GM21619 (cell line): ENCODE results near the gene RBM19.

Source experiments
- ATAC-seq: cut with Tn5 transposase; IDR thresholded peaks from one replicate; pipeline ENCODE4 v1.9.1; 2021; ENCODE audit not compliant: unreplicated experiment

The RBM19 gene

GRCh38 chr12:113889076-113889475, 77.0 kb downstream of the RBM19 start:
- no peak for ATAC-seq

DNA sequence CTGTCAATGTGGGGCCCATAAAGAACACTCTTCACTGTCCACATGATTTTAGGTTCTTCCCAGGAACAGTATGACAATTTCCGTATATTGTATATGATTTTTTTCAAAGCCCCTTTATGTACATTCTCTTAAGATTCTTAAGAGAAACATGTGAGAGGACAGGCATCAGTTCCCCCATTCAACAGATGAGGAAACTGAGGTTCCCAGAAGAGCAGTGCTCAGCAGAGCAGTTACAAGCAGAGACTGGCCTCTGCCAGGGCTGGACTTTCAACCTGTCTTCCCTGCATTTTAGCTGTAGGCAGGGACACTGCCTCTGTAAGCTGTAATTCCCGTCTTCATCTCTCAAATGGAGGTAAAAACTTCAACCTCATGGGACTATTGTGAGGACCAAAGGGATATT, 77.7 kb downstream of the RBM19 start:
- no peak for ATAC-seq

DNA sequence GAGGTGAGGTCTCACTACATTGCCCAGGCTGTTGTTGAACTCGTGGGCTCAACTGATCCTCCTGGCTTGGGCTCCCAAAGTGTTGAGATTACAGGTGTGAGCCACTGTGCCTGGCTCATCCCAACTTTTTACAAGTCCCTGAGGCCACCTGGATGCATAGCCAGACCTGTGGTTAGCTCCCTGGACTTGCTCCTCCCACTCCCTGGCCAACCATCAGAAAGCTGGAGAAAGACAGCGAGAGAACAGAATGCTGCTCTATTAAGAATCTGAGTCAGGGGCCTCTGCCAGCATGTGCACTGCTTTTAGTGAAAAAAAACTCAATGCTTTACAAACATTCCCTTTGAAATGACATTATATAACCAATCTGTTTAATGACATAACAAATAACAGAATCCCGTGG, 78.2 kb downstream of the RBM19 start:
- no peak for ATAC-seq

DNA sequence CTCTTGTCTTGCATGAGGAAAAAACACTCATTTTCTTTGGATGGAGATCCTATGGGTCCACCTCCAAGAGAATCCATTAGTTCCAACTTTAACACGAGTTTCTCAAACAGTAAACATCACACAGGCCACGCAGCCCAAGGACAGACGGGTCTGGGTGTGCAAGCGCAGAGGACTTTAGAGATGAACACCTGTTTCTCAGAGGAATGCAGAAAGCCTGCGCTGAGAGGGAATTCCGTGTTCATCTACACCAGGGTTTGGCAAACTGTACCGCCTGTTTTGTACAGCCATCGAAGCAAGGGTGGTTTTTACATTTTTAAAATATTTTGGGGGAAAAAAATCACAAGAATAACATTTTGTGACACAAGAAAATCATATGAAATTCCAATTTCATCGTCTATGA, 79.4 kb downstream of the RBM19 start:
- ATAC-seq: no peak

- ATAC-seq: no peak
These were observed 81.7 kb downstream of the RBM19 start for GRCh38 chr12:113884392-113884791.

GRCh38 chr12:113882690-113883089, 83.4 kb downstream of the RBM19 start:
- no peak for ATAC-seq

- ATAC-seq: no peak
These were observed 84.8 kb downstream of the RBM19 start for GRCh38 chr12:113880988-113881962.

DNA sequence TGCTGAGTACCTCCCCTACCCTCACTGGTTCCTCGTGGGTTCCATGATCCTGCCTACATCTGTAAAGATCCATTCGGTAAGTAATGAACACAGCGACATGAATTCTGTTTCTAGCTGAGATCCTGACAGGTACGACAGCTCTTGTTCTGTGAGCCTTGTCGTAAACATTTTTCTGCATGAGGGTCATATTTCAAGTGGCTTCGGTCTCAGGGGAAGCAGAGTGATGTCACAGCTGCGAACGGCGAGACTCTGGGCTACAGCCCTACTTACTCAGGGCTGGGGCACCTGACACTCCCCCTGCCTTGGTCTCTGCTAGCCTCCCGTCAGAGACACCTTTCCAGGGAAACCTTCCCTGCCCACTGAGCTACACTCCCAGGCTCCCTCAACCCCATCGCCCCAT, 85.8 kb downstream of the RBM19 start:
- no peak for ATAC-seq

- ATAC-seq: no peak
These were observed 86.5 kb downstream of the RBM19 start for GRCh38 chr12:113879658-113880057.

DNA sequence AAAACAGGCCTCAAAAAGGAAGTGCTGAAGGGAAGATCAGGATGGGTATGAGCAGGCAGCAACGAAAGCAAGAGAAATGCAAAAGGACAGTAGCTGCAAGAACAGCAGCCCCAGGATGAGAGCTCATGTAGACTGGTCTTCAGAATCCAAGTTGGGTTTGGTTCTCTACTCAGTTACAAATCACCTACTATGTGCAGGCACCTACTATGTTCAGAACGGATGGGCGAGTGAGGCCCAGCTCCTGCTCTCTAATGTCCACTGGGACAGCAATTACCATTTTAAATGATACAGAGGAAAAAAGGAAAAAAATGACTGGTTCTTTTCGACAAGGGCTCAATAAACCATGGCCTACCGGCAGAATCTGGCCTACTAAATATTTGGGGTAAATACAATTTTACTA, 88.5 kb downstream of the RBM19 start:
- ATAC-seq: no peak

DNA sequence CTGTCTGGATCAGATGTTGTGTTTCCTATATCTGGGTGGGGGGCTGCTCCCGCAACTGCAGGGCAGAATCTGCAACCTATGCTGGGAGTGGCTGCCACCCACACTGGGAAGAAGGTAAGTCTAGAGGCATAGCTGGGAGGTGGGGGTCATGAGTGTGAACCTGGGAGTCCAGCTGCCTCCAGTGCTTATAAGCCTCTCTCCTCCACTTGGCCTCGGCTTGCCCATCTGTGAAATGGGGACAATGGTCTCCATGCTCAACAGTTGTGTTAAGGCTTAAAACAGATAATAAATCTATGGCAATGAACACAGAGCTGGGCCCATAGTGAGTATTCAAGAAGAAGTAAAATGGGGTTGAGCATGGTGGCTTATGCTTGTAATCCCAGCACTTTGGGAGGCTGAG, 90.0 kb downstream of the RBM19 start:
- no peak for ATAC-seq

- ATAC-seq: no peak
These were observed 90.4 kb downstream of the RBM19 start for GRCh38 chr12:113875691-113876090.

GRCh38 chr12:113874999-113875561, 91.0 kb downstream of the RBM19 start:
- no peak for ATAC-seq

DNA sequence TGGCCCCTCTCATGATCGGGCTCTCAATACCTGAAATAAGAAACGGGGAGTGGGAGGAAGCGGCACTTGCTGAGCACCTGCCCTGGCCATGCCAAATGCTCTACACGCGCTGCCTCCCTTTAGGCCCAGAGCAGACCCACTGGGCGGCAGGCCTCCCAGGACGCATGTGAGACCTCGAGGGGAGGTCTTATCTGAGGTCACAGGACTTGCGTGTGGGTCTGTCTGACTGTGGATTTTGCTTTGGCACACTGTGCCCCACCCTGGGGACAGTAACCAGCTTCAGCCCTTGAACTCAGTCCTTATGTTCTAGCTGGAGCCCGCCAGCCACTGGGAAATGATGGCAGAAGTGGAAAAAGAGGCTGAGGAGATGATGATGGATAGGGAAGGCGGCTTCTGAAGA, 91.8 kb downstream of the RBM19 start:
- ATAC-seq: no peak

DNA sequence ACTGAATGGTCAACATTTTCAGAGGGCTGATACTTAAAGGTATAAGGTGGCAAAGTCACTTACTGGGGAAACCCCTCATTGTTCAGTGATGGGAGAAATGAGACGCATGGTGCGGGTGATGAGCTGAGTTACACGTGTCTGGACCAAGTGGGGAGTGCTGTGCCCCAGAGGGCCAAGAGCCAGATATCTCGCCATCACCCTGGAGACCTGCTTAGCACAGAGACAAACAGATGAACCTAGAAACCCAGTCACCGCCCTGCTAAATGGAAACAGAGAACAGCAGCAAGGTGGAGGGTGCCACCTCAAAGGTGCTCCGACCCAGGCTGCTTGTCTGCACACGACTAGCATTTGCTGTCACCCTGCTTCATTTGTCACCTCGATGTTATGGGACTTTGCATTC, 92.4 kb downstream of the RBM19 start:
- ATAC-seq: no peak

DNA sequence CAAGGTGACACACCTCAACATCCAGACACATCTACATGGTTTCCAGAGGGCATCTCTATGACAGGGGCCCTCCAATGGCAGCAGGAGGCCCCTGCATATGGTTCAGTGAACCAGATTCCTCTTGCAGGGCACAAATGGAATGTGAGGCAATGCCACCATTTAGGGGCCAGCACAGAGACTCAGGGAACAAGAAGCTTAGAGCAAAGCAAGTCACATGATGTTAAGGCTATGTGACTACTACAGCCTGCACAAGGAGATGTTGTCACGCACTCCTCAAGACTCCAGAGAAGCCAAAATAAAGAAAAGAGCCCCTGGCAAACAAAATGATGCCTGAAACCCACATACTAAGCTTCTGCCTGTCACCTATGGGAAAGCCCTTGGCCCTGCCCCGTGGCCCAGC, 95.2 kb downstream of the RBM19 start:
- no peak for ATAC-seq

DNA sequence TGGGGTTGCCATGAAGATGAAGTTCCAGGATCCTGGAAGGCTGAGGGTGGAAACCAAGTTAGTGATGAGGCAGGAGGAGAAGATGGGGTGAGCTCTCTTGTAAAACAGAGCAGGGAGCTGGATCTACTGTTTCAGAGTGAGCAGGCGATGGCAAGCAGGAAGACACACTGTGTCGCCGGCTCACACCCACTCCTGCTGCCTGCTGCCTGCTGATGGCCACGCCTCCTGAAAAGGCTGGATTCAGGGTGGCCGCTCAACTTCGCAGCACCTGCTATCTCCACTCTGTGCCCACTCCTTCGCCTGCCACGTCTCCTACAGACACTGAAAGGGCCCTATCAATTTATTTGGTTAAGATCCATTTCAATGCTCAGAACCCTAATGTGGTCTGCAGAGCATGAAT, 96.1 kb downstream of the RBM19 start:
- no peak for ATAC-seq

DNA sequence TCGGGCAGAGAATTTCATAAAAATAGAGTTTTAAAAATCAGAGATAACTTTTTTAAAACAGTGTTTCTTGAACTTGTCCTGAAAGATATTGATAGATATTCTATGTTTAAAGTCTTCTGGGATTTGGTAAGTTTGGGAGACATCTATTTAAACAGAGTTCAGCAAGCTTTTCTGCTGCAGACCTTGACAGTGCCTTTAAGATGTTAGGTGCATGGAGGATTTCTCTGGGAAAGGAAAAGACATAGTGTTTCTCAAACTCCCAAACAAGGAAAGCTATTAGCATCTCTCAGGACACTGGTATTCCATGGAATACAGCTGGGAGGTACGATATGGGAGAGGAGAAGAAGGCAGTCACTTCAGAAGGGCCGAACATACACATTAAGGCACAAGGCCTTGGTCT, 97.8 kb downstream of the RBM19 start:
- no peak for ATAC-seq

GRCh38 chr12:113867258-113867657, 98.9 kb downstream of the RBM19 start:
- ATAC-seq: no peak

DNA sequence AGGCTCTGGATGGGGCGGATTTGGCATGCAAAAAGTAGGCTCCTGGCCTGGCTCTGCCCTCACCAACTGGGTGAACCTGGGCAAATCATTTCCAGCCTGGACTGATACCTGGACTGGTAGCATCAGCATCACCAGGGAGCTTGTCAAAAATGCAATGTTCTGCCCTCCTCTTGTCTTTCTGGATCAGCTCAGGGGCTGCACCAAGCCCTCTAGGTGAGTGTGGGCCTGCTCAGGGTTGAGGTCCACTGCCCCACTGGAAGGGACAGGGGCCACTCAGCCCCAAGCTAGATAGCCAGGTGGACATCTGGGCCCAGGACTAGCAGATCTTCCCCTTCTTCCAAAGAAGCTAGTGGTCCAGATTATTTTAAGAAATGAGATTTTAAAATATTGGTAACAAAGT, 99.6 kb downstream of the RBM19 start:
- ATAC-seq: no peak

DNA sequence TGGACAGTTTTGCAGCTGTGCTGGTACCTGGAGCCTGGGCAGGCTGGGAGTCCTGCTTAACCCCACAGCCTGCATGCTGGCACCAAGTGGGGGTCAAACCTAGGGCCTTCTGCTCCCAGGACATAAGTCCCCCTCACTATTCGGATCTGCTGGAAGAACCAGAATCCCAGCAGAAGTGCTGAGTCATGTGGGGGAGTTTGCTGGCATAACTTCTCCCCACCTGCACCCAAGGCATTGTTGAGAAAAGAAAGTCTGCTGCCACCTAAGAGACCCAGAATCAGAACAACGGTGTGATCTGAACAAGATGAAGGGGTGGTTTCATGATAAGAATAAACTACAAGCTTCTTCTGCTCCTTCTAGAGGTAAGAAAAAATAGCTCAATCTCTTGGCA, 102.7 kb downstream of the RBM19 start:
- no peak for ATAC-seq

DNA sequence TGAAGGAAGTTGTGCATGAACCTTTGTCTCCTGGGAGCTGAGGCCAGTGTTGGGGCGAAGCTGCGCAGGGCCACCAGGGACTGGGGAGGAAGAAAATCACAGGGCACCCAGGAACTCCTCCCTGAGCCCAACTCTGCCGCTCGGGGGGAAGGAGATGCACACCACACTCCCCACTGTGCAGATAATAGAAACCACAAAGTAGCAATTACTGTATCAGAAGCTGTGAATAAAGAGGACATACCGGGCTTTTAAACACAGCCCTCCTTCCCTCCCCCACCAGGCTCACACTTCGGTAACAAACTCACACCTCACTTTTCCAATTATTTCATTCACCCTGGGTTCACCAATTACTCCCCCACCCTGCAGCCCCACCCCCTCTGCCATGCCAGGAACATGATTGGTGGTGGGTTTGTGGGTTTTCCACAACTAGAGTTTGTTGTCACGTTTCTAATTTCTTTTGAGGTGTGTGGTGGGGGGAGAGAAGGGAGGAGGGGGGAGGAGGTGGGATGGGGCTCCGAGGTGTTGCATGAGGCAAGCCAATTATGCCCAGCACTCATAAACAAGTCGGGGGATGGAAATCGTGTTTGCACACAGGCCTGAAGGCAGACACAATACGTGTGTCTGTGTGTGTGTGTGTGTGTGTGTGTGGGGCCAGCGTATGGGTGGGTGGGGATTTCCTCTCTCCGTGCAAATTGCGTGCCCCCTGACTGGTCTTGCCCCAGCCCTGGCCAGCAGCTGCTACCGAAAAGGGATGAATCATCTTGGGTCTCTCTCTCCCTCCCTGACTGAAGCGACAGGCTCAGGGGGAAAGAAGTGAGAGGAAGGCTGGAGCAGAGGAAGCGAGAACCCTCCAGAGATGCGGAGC, 103.3 kb downstream of the RBM19 start:
- no peak for ATAC-seq
